B cell (primary cell): Measurements from ENCODE around the gene GNA12.

Source experiments
- CTCF ChIP-seq: fragments of 200-600 bp; IDR thresholded peaks from one replicate; pipeline ENCODE4 v1.8.0; 2022; ENCODE audit warnings: antibody characterized with exemption, mild to moderate bottlenecking
- EZH2 ChIP-seq: IDR thresholded peaks from 2 replicates; pipeline ENCODE4 v1.6.1; 2012; ENCODE audit warnings: borderline replicate concordance, low read depth, mild to moderate bottlenecking, moderate library complexity, low read length; ENCODE audit not compliant: insufficient read depth, poor library complexity, severe bottlenecking

- no peak for TF ChIP-seq CTCF
- TF ChIP-seq EZH2: no peak
Observed at GRCh38 chr7:2795906-2796305, 48.2 kb downstream of the GNA12 start.
